Measurements from ENCODE around the gene EBF3. TPM values are rescaled to one million over a fixed set of nuclear protein-coding genes. Genes with fewer than 3 reads are reported as not detected.

EBF3 gene
- total and polyA plus RNA-seq, 9 of the 15 experiments (the other 6 are each of a cell fraction or from before 2014, with no cell fraction given) = not detected

DNA sequence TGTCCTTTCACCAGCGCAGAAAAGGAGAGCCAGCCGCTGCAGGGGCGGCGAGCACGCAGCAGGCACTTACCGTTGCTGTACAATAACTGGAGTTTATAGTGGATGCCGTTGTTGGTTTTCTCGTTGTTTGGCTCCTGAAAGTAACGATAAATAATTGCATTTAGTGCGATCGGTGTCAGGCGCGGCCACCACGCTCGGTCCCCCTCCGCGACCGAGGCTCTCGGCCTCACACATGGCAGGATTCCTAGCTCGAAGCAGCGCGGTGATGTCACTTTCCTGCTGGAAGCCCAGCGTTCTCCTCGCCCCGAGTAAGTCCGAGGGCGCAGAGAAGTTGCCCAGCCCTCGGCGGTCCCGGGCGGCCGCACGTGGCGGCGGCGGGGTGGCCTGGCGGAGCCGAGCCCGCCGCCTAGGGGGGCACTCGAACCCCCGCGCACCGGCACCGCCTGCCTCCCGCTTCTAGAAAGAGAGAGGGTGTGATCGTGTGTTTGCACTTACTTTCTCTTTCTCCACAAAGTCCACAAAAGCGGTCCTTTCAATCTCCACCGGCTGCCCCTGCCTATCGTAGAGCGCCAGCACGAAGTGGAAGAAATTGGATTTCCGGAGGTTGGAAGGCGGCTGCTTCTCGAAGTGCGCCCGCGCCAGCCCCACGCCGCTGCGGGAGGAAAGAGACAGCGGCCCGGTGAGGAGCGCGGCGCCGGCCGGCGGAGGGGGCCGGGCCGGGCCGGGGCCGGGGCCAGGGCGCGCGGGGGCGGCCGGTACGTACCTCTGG lies 1.0 kb downstream of the EBF3 start:
- Histone ChIP-seq H3K79me2 (ENCODE audit: control insufficient read depth, insufficient read depth, low read length) (no peaks in the 10 kb centered on the region), H3K9me1 (ENCODE audit: control insufficient read depth, insufficient read depth, low read length) (no peaks in the 10 kb centered on the region), H3K4me2 (ENCODE audit: insufficient read depth, low read length) (no peak overlapping the region), H3K9me3 (replicated peaks; ENCODE audit: control insufficient read depth, insufficient read depth, low read depth, low read length) (no peaks in the 10 kb centered on the region), H4K20me1 (replicated peaks; ENCODE audit: control insufficient read depth, insufficient read depth, low read length) (no peaks in the 10 kb centered on the region), H3K4me3 (no peak overlapping the region), H3K27me3 (ENCODE audit: control insufficient read depth in 2 of 2, insufficient read depth in 2 of 2, low read length in 2 of 2) (peaks cover 0 to 25% of the 10 kb centered on the region in 2 experiments; a peak in 2 of 5 replicates), H3K36me3 (ENCODE audit: control insufficient read depth, insufficient read depth, low read length) (no peaks in the 10 kb centered on the region), H3K9ac (ENCODE audit: insufficient read depth in 1 of 2, low read depth in 2 of 2, low read length in 2 of 2) (no peak overlapping the region), H3K4me1 (replicated peaks in 1 of 2; ENCODE audit: control insufficient read depth in 2 of 2, insufficient read depth in 2 of 2, low read length in 2 of 2) (peaks cover 0 to 8% of the 10 kb centered on the region in 2 experiments; a peak in 2 of 5 replicates), H2AFZ (ENCODE audit: low read depth, low read length) (no peak overlapping the region), H3K27ac (ENCODE audit: extremely low read depth, low read depth, low read length) (no peak overlapping the region)
- intact Hi-C loops (cut with micrococcal nuclease) (no loop called here), in situ Hi-C loops (cut with MboI) (no loop called here)
- FAIRE-seq (no peak), ATAC-seq (no peak), DNase-seq (ENCODE audit: extremely low read depth in 1 of 4, low spot score in 3 of 4) (no peak)
- ChIA-PET POLR2A (no interaction called here), CTCF (ENCODE audit: low intra/inter-chr PET ratio) (no interaction called here)
- 15% methylated on average over 11 of the region's 79 CpGs for WGBS (ENCODE audit: insufficient coverage, low coverage, missing lambda C conversion rate)
- BruUV-seq (replicated peaks) = no TSS peak
- TF ChIP-seq EHMT2 (IDR thresholded peaks at IDR 0.05) (no peak), CREB1 (IDR thresholded peaks at IDR 0.05) (no peak), CREB1 (CRISPR knock-in tag; IDR thresholded peaks at IDR 0.05) (no peak), SAFB2 (IDR thresholded peaks at IDR 0.05; ENCODE audit: borderline replicate concordance, low read depth, low read length, severe bottlenecking) (no peak), TCFL5 (CRISPR knock-in tag; conservative IDR thresholded peaks at IDR 0.05) (no peak), MECOM (CRISPR knock-in tag; IDR thresholded peaks at IDR 0.05) (no peak), MEF2D (tag; conservative IDR thresholded peaks at IDR 0.05; ENCODE audit: low read depth) (no peak), POLR2AphosphoS5 (IDR thresholded peaks at IDR 0.05; ENCODE audit: control insufficient read depth, insufficient read depth, low read depth, low read length) (no peak), ZNF197 (CRISPR knock-in tag; IDR thresholded peaks at IDR 0.05; ENCODE audit: low read depth) (no peak), BHLHE40 (IDR thresholded peaks at IDR 0.05; ENCODE audit: low read length) (no peak), PRPF4 (IDR thresholded peaks at IDR 0.05; ENCODE audit: insufficient read depth, low read depth, low read length, poor library complexity, severe bottlenecking) (no peak)
- TF ChIP-seq, protein P1, sequence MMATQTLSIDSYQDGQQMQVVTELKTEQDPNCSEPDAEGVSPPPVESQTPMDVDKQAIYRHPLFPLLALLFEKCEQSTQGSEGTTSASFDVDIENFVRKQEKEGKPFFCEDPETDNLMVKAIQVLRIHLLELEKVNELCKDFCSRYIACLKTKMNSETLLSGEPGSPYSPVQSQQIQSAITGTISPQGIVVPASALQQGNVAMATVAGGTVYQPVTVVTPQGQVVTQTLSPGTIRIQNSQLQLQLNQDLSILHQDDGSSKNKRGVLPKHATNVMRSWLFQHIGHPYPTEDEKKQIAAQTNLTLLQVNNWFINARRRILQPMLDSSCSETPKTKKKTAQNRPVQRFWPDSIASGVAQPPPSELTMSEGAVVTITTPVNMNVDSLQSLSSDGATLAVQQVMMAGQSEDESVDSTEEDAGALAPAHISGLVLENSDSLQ (IDR thresholded peaks at IDR 0.05) = no peak
